Fibroblast of lung (primary cell): ENCODE data around the gene TPI1. TPM values are rescaled to one million over a fixed set of nuclear protein-coding genes. Genes with fewer than 3 reads are reported as not detected.

Experiments used
- DNase-seq, 2 donors: peaks; one replicate each; pipeline versions ENCODE4 v3.0.0 to v3.0.0-alpha.2; 2010; ENCODE audit warnings: low read depth in 2 of 2
- H2AFZ ChIP-seq: 2 replicates; pipeline ENCODE4 v1.5.1; 2012; ENCODE audit warnings: low read length, control low read depth, inconsistent platforms
- H3K27ac ChIP-seq: 2 replicates; pipeline ENCODE4 v1.5.1; 2011; ENCODE audit warnings: low read length, control low read depth; ENCODE audit not compliant: insufficient read depth
- H3K27me3 ChIP-seq: 2 replicates; pipeline ENCODE4 v1.5.1; 2011; ENCODE audit warnings: mild to moderate bottlenecking, low read length; ENCODE audit not compliant: control insufficient read depth, insufficient read depth
- H3K36me3 ChIP-seq: 2 replicates; pipeline ENCODE4 v1.5.1; 2011; ENCODE audit warnings: low read length; ENCODE audit not compliant: control insufficient read depth, insufficient read depth
- H3K4me1 ChIP-seq: 2 replicates; pipeline ENCODE4 v1.5.1; 2011; ENCODE audit warnings: low read length; ENCODE audit not compliant: control insufficient read depth, insufficient read depth; ENCODE audit errors: extremely low read depth
- H3K4me2 ChIP-seq: 2 replicates; pipeline ENCODE4 v1.5.1; 2011; ENCODE audit warnings: low read length, control low read depth; ENCODE audit not compliant: insufficient read depth; ENCODE audit errors: extremely low read depth
- H3K4me3 ChIP-seq, 4 experiments: fragments of 200-600 bp in 1 of 4; sonication (generic) in 1 of 4; replicated peaks in 1 of 4; 2 replicates each; pipeline ENCODE4 v1.5.1; 2011 to 2016; ENCODE audit warnings: low read length in 4 of 4, low read depth in 3 of 4, mild to moderate bottlenecking in 3 of 4, control low read depth in 2 of 4, inconsistent platforms in 1 of 4, mixed read lengths in 1 of 4; ENCODE audit not compliant: insufficient read depth in 1 of 4; ENCODE audit errors: control extremely low read depth in 1 of 4
- H3K79me2 ChIP-seq: 2 replicates; pipeline ENCODE4 v1.5.1; 2012; ENCODE audit warnings: mild to moderate bottlenecking, low read length, inconsistent platforms; ENCODE audit not compliant: control insufficient read depth, insufficient read depth
- H3K9ac ChIP-seq: 2 replicates; pipeline ENCODE4 v1.5.1; 2011; ENCODE audit warnings: mild to moderate bottlenecking, low read length, control low read depth; ENCODE audit not compliant: insufficient read depth
- H3K9me3 ChIP-seq: 2 replicates; pipeline ENCODE4 v1.5.1; 2012; ENCODE audit warnings: low read depth, low read length; ENCODE audit not compliant: control insufficient read depth, insufficient read depth
- H4K20me1 ChIP-seq: 2 replicates; pipeline ENCODE4 v1.5.1; 2011; ENCODE audit warnings: low read length; ENCODE audit not compliant: control insufficient read depth, insufficient read depth; ENCODE audit errors: extremely low read depth
- CTCF ChIP-seq, 2 donors: IDR thresholded peaks in 1 of 2; conservative IDR thresholded peaks in 1 of 2; 1 replicate in 1 of 2; 2 replicates in 1 of 2; pipeline ENCODE4 v1.5.1; 2011 to 2012; ENCODE audit warnings: low read length in 2 of 2, control low read depth in 1 of 2, inconsistent platforms in 1 of 2, low read depth in 1 of 2, mild to moderate bottlenecking in 1 of 2
- EZH2 ChIP-seq: IDR thresholded peaks from 2 replicates; pipeline ENCODE4 v1.5.1; 2012; ENCODE audit warnings: low read length, control low read depth, mild to moderate bottlenecking; ENCODE audit errors: missing control alignments
- polyA plus RNA-seq, 2 donors: library from polyadenylated mRNA; depleted of rRNA in 1 of 2; stranded (reverse) in 1 of 2; unstranded in 1 of 2; fragments of >200 nt; gene quantifications; 2 replicates each; pipeline ENCODE4 v1.2.1, GENCODE V29; 2011 to 2012; ENCODE audit warnings: missing spikeins in 1 of 2
- total RNA-seq: library from RNA; depleted of rRNA; stranded (reverse); fragments of >200 nt; gene quantifications from 2 replicates; pipeline ENCODE4 v1.2.1, GENCODE V29; 2014

The TPI1 gene
- total and polyA plus RNA-seq, 2 donors (not counting 1 experiment from before 2014, with no cell fraction given), result 934 to 1,654 TPM

GRCh38 chr12:6829536-6830220 is 37.7 kb upstream of the TPI1 start:
- H3K4me1 ChIP-seq, result peaks cover 17% of the 10 kb centered on the region
- TF ChIP-seq EZH2 (no peak), CTCF (conservative IDR thresholded peaks at IDR 0.05 in 1 of 2, IDR thresholded peaks at IDR 0.05 in 1 of 2; ENCODE audit: low read depth in 1 of 2, low read length in 2 of 2) (peak in 1 of 2 donors; percentile 28)
- H3K9ac ChIP-seq, result peak overlapping the region; percentile 91
- H3K9me3 ChIP-seq, result no peaks in the 10 kb centered on the region
- DNase-seq, result no peak
- H3K4me2 ChIP-seq, result peak overlapping the region; percentile 88
- H4K20me1 ChIP-seq, result no peaks in the 10 kb centered on the region
- no peaks in the 10 kb centered on the region for H3K27me3 ChIP-seq
- peaks cover 26% of the 10 kb centered on the region for H3K79me2 ChIP-seq
- H3K27ac ChIP-seq, result peak overlapping the region; percentile 90
- H2AFZ ChIP-seq, result peak overlapping the region; percentile 61
- peak overlapping the region; percentile 73 to 97 (median 94) for H3K4me3 ChIP-seq
- H3K36me3 ChIP-seq, result peaks cover 26% of the 10 kb centered on the region

- Histone ChIP-seq H3K79me2 (peaks cover 26% of the 10 kb centered on the region), H3K9me3 (no peaks in the 10 kb centered on the region), H4K20me1 (no peaks in the 10 kb centered on the region), H3K9ac (no peak overlapping the region), H3K4me2 (peak overlapping the region; percentile 88), H3K36me3 (peaks cover 26% of the 10 kb centered on the region), H3K27me3 (no peaks in the 10 kb centered on the region), H2AFZ (no peak overlapping the region), H3K4me1 (peaks cover 10% of the 10 kb centered on the region), H3K4me3 (peak overlapping the region; percentile 73 to 97 (median 94)), H3K27ac (no peak overlapping the region)
- no peak for TF ChIP-seq EZH2
- TF ChIP-seq CTCF (conservative IDR thresholded peaks at IDR 0.05 in 1 of 2, IDR thresholded peaks at IDR 0.05 in 1 of 2; ENCODE audit: low read depth in 1 of 2, low read length in 2 of 2), result no peak
- no peak for DNase-seq
Measured at GRCh38 chr12:6830286-6830890, 36.9 kb upstream of the TPI1 start.

DNA sequence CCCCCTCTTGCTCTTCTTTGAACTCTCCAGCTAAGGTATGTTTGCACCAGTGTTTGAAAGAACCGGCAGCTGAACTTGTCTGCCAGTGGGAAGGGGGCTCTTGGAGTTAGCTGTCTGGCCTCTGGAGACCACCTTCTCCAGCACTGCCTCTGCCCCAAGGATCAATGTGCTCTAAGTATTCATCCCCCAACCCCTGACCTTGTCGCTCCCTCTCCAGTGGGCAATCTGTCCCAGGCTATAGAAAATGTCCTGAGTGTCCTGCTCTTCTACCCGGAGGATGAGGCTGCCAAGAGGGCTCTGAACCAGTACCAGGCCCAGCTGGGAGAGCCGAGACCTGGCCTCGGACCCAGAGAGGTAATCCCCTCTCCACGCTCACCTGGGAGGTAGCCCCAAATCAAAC is 36.3 kb upstream of the TPI1 start:
- H3K79me2 ChIP-seq, result peaks cover 26% of the 10 kb centered on the region
- no peak for DNase-seq
- TF ChIP-seq CTCF (conservative IDR thresholded peaks at IDR 0.05 in 1 of 2, IDR thresholded peaks at IDR 0.05 in 1 of 2; ENCODE audit: low read depth in 1 of 2, low read length in 2 of 2), result no peak
- TF ChIP-seq EZH2, result no peak
- no peaks in the 10 kb centered on the region for H4K20me1 ChIP-seq
- H3K4me2 ChIP-seq, result no peak overlapping the region
- no peak overlapping the region for H2AFZ ChIP-seq
- H3K4me1 ChIP-seq, result peaks cover 10% of the 10 kb centered on the region
- H3K4me3 ChIP-seq, result no peak overlapping the region
- H3K9me3 ChIP-seq, result no peaks in the 10 kb centered on the region
- no peaks in the 10 kb centered on the region for H3K27me3 ChIP-seq
- peaks cover 25% of the 10 kb centered on the region for H3K36me3 ChIP-seq
- H3K27ac ChIP-seq, result no peak overlapping the region
- H3K9ac ChIP-seq, result no peak overlapping the region
